CD4-positive, alpha-beta T cell treated with Interleukin-12 subunit alpha and Interleukin-12 subunit beta, for 1 hour (primary cell): Measurements from ENCODE around the gene SENP3.
"Not testable (repeated sequence)": the region's sequence is repeated elsewhere in the genome, so short reads cannot be mapped to it uniquely, and the experiment has no call there.

Source experiments
- DNase-seq: peaks from one replicate; pipeline ENCODE4 v3.0.0-alpha.2; 2020

SENP3 gene

DNA sequence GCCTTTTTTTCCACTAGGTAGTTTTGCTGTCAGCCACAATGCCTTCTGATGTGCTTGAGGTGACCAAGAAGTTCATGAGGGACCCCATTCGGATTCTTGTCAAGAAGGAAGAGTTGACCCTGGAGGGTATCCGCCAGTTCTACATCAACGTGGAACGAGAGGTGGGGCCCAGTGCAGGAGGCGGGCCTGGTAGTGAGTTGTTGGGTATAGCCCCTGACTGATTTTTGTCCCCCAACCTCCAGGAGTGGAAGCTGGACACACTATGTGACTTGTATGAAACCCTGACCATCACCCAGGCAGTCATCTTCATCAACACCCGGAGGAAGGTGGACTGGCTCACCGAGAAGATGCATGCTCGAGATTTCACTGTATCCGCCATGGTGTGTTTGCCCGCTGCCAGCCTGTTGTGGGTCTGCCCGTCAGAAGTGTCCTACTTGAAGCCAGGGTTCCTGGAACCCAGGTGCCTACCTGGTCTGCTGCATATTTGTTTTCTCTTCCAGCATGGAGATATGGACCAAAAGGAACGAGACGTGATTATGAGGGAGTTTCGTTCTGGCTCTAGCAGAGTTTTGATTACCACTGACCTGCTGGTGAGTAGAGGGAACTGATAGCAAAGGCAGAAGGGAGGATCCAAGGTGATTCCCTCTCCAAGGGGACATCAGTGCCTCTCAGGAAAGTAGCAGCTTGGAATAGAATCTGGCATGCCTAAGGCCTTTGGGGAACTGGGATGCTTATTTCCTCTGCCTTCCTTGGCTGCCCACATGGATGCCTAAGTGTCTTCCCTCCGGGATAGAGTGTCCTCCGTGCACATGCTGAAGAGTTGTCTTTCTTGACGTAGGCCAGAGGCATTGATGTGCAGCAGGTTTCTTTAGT, 15.8 kb downstream of the SENP3 start:
- no peak for DNase-seq

DNA sequence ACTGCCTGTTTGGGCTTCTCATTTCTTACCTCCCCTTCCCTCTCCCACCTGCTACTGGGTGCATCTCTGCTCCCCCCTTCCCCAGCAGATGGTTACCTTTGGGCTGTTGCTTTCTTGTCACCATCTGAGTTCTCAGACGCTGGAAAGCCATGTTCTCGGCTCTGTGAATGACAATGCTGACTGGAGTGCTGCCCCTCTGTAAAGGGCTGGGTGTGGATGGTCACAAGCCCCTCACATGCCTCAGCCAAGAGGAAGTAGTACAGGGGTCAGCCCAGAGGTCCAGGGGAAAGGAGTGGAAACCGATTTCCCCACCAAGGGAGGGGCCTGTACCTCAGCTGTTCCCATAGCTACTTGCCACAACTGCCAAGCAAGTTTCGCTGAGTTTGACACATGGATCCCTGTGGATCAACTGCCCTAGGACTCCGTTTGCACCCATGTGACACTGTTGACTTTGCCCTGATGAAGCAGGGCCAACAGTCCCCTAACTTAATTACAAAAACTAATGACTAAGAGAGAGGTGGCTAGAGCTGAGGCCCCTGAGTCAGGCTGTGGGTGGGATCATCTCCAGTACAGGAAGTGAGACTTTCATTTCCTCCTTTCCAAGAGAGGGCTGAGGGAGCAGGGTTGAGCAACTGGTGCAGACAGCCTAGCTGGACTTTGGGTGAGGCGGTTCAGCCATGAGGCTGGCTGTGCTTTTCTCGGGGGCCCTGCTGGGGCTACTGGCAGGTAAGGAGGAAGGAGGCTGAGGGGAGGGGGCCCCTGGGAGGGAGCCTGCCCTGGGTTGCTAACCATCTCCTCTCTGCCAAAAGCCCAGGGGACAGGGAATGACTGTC, 17.5 kb downstream of the SENP3 start, which contains the start of gene CD68:
Gene CD68, plus strand, starts transcription at position 638 of the 833 bp plus-strand sequence. Its CDS starts 40 bp downstream, at position 678.
- peak; percentile 68 for DNase-seq

DNA sequence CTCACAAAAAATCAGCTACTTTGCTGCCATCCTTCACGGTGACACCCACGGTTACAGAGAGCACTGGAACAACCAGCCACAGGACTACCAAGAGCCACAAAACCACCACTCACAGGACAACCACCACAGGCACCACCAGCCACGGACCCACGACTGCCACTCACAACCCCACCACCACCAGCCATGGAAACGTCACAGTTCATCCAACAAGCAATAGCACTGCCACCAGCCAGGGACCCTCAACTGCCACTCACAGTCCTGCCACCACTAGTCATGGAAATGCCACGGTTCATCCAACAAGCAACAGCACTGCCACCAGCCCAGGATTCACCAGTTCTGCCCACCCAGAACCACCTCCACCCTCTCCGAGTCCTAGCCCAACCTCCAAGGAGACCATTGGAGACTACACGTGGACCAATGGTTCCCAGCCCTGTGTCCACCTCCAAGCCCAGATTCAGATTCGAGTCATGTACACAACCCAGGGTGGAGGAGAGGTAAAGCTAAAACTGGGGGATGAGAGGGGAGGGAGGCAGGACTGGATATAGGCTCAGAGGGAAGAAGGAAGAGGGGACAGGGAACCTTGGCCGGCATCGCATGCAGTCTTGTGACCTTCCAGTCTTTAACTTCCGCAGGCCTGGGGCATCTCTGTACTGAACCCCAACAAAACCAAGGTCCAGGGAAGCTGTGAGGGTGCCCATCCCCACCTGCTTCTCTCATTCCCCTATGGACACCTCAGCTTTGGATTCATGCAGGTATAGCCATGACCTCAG, 18.3 kb downstream of the SENP3 start:
- DNase-seq: peak; percentile 55

- DNase-seq: no peak
Observed at GRCh38 chr17:7580604-7581575, 19.2 kb downstream of the SENP3 start.

DNA sequence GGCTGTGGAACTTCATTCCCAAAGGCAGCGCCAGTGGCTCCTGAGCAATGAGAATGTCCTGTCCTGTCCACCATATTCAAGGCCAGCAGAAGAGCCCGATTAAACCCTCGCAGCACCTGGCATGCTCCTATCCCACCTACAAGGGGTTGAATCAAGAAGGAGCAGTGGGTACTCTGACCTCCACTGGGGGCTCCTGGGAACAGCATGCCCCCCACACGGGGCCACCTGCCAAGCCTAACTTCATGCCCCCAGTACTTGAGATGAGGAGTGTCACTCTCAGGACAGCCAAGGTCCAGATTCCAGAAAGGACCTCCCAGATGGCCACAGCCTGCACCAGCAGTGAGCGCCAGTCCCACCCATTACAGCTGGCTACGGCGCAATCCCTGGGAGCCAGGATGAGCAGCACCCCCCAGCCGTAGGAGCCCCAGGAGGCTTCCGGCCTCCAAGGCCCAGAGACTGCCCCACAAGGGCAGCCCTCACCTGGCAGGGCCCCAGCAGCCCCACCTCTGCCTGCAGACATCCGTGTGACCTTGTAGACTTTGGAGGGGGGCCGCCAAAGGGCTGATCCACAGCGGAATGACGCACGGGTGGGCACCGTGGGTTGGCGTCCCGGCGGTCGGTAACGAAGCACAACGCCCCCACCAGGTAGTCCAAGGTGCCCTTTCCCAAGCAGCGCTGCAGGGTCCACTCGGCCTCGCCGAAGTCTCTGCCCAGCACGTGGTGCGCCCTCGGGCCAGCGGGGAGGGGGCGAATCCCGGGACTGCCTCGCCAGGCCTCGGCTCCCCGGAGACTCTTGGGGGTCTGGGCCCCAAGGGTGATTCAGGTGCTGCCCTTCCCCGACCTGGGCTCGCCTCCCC, 20.9 kb downstream of the SENP3 start:
- DNase-seq: no peak

DNA sequence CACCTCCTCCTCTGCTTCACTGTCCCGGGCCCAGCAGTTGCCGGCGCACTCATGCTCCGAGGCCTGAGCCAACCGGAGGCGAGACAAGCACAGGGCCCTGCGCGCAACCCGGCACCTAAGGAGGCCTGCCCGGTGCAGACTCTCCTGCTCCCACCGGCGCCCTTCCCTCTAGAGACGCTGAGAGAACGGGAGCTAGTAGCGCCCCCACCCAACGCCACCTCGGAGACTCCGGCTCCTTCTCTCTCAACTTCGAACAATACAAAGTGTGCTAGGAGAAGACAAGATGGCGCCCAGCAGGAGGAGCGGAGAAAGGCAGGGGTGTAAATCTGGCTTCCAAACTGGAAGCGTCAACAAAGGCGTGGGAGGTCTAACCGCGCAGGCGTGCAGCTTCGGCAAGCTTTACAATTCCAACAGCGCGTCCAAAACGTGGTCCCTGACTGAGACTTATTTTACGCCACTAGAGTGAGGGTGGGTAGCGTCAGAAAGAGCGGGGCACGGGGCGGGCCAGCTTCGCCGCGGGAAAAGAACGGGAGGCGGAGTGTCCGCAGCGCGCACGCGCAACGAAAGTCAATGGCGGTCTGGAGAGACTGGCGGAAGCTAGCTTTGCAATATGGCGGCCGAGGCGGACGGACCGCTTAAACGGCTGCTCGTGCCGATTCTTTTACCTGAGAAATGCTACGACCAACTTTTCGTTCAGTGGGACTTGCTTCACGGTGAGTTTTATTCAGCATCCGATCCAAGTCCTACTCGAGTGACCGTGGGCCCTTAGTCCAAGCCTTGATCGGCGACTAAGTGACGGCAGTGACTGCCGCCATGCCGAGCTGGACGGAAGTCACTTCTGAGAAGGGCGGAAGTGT, 21.8 kb downstream of the SENP3 start, which contains the start of gene MPDU1:
Gene MPDU1, plus strand, starts transcription at position 600 of the 857 bp plus-strand sequence. Its CDS starts 11 bp downstream, at position 611.
- peak; percentile 97 for DNase-seq

GRCh38 chr17:7586673-7587419, 25.1 kb downstream of the SENP3 start:
- DNase-seq: no peak

DNA sequence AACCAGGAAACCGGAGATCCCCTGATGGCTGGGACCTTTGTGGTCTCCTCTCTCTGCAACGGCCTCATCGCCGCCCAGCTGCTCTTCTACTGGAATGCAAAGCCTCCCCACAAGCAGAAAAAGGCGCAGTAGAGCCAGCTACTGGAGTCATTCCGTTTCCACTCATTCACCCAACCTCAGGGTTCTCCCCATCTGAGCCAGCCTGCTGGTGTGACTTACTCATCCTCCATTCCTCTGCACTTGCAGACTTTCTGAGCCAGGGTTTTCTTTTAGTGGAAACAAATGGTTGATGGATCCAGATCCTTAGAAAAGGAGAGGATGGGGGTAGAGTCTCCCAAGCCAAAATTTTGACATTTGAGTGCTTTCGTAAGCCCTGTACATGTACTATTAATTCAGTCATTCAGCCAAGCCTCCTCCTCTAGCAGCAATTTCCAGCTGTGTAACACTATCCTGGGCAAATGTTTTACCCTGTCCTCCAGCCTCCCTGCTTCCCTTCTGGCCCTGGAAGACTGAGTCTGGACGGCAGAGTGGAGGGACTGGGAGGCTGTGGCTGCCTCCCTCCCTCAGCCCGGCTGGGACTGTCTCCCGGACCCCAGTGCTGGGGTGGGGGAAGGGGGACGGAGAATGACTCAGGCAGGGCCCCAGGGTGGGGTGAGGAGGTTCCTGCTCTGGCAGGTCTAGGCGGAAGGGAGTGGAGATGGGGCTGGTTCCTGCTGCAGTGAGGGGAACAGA, 25.9 kb downstream of the SENP3 start:
- no peak for DNase-seq

GRCh38 chr17:7588553-7589203, 27.0 kb downstream of the SENP3 start:
- DNase-seq: no peak

DNA sequence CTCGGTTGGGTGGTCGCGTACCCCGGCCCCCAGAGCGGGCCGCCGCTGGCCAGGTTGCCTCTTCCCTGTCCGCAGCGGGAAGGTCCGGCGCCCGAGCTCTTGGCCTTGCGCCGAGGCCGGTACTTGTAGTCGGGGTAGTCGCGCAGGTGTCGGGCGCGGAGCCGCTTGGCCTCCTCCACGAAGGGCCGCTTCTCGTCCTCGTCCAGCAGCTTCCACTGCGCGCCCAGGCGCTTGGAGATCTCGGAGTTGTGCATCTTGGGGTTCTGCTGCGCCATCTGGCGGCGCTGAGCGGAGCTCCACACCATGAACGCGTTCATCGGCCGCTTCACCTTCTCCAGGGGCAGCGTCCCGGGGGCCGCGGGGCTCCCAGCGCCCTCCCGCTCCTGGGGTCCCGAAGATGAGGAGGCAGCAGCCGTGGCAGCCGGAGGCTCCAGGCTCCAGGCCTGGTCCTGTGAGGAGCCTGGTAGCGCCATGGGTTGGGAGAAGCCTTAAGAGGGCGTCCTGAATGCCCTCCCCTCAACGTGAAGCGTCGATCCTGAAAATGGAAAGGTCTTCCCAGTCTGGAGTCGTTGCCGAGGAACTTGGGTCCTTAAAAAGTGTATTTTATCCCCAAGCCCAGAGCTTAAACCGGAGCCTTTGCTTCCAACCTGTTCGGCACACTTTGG, 27.6 kb downstream of the SENP3 start:
- peak; percentile 72 for DNase-seq

- DNase-seq: no peak
Observed at GRCh38 chr17:7589891-7590691, 28.4 kb downstream of the SENP3 start, which contains the start of gene SOX15. Gene SOX15, minus strand, starts transcription at chr17:7590094. Its CDS starts 418 bp downstream, at chr17:7589676.

DNA sequence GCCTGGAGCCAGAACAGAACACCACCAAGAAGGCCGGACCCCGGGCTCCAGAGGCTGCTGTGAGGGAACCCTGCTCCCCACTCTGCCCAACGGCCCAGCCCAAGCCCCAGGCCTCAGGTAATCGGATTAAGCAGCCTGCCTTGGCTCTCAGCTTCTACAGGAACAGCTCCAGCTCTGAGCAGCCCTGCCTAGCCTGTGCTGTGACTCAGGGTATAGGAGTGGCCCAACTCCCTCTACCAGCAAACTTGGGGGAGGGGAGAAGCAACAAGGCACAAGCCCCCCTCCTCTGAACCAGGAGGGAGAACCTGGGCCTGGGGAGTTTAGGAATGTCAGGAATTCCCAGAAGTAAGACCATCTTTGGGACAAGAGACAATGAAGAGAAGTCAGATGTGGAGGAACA, 29.0 kb downstream of the SENP3 start:
- no peak for DNase-seq

- DNase-seq: no peak
Observed at GRCh38 chr17:7591596-7591995, 29.9 kb downstream of the SENP3 start.

DNA sequence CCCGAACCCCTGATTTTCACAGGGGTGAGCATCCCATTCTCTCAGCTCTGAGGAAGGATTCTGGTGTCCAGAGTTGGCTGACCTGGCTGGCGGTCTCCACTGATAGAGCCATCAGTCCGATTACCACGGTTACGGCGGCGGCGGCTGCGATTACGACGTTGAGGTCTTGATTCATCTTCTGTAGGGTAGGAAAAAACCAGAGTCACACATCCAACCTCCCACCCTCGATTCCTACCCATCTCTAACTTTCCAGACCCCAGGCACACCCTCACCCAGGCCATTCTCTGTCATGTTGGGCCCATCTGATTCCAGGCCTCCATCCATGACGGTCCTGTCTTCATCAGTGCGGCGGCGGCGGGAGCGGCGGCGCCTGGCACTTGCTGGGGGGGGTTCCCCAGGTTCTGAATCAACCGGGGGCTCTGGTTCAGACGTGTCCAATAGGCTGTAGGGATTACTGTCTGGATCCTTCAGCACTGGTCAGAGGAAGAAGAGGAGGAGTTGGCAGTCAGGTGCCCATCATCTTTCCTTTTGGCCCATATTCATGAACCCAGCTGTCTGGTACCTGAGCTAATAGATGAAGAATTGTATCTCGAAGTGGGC, 30.8 kb downstream of the SENP3 start:
- DNase-seq: no peak

DNA sequence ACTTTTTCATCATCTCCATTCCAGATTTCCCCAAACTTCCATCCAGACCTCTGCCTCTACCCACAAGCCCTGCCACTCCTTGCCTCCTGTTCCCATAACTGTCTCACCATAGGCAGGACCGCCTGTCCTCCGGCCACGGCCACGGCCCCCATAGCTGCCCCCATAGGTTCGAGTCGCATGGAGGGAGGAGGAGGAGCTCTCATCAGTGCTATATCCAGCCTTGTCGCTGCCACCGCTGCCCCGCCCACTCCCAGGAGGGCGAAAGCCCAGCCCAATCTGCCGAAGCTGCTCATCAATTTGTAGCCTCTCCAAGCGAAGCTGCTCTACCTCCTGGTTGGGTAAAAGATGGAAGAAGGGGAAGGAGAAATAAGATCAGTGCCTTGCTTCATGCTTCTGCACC, 31.6 kb downstream of the SENP3 start:
- no peak for DNase-seq

- not testable (repeated sequence) for DNase-seq
Observed at GRCh38 chr17:7597561-7597960, 35.8 kb downstream of the SENP3 start.
